Activated B cell treated with CpG ODN at 0.5 μM for 24 hours (primary cell): ENCODE data around the gene FAR2. TPM values are rescaled to one million over a fixed set of nuclear protein-coding genes. Genes with fewer than 3 reads are reported as not detected.
A peak's percentile ranks its signal among the peaks of the same experiment; 100 is the strongest.
"Not testable (repeated sequence)": the region's sequence is repeated elsewhere in the genome, so short reads cannot be mapped to it uniquely, and the experiment has no call there.

Source experiments
- ATAC-seq: fragments of 200-7000 bp; cut with Tn5 transposase; one replicate; pipeline ENCODE4 v1.10.0; 2021; ENCODE audit warnings: low read depth, mild to moderate bottlenecking, moderate library complexity
- CTCF ChIA-PET: fragments of 350-600 bp; sonication (Branson Sonifier 250); formaldehyde crosslinking; loops from one replicate; lab custom pipeline; 2021; ENCODE audit warnings: antibody characterized with exemption; lab: Charles Lee
- POLR2A ChIA-PET: fragments of 350-600 bp; sonication (Branson Sonifier 250); formaldehyde crosslinking; loops from one replicate; lab custom pipeline; 2021; ENCODE audit warnings: antibody characterized with exemption; lab: Charles Lee
- DNase-seq: peaks from one replicate; pipeline ENCODE4 v3.0.0; 2022
- H3K27ac Mint-ChIP-seq: one replicate; pipeline ENCODE4 v1.8.0; 2020; ENCODE audit warnings: mixed read lengths
- H3K27me3 Mint-ChIP-seq: one replicate; pipeline ENCODE4 v1.8.0; 2021; ENCODE audit warnings: mixed read lengths
- H3K36me3 Mint-ChIP-seq: one replicate; pipeline ENCODE4 v1.8.0; 2021; ENCODE audit warnings: low read depth, mixed read lengths
- H3K4me1 Mint-ChIP-seq: one replicate; pipeline ENCODE4 v1.8.0; 2021; ENCODE audit warnings: mixed read lengths
- H3K4me3 Mint-ChIP-seq: one replicate; pipeline ENCODE4 v1.8.0; 2020; ENCODE audit warnings: mild to moderate bottlenecking, mixed read lengths
- H3K9me3 Mint-ChIP-seq: one replicate; pipeline ENCODE4 v1.8.0; 2020; ENCODE audit warnings: mixed read lengths
- intact Hi-C: fragments of 100-400 bp; cut with micrococcal nuclease; formaldehyde crosslinking; loops from one replicate; pipeline ENCODE4 v1.15.1; 2024
- total RNA-seq: library from RNA; stranded (reverse); gene quantifications from 2 replicates; pipeline ENCODE4 v1.2.3, GENCODE V29; 2022
- TF ChIP-seq, protein P1 (sequence below): fragments of 200-600 bp; IDR thresholded peaks from one replicate; pipeline ENCODE4 v1.8.0; 2022; ENCODE audit warnings: antibody characterized with exemption, mild to moderate bottlenecking

Gene FAR2
- total RNA-seq, 1 donor from 2014 or later, result not detected

DNA sequence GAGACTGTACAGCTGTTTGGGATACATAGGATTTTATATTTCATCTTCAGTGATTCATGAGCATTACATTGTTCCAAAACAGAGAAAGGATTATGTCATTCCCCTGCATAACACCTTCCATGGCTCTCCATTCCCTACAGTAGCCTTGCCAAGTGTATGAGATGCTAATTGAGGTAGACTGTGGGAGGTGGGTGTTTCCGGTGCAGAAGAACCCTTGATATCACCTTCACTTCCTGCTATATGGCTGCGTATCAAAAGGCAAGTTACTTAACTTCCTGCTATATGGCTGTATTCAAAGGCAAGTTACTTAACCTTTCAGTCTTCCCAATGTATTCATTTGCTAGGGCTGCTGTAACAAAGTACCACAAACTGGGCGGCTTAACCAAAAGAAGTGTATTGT, 11.2 kb downstream of the FAR2 start:
- DNase-seq (no peak), ATAC-seq (no peak)
- intact Hi-C loops, result no loop called here
- H3K9me3 Mint-ChIP-seq, result no peaks in the 10 kb centered on the region
- CTCF ChIA-PET, result no interaction called here
- peaks cover 14% of the 10 kb centered on the region for H3K4me1 Mint-ChIP-seq
- no peak overlapping the region for H3K27ac Mint-ChIP-seq
- POLR2A ChIA-PET, result no interaction called here
- no peaks in the 10 kb centered on the region for H3K36me3 Mint-ChIP-seq
- H3K27me3 Mint-ChIP-seq, result peaks cover 2% of the 10 kb centered on the region
- TF ChIP-seq, protein P1, sequence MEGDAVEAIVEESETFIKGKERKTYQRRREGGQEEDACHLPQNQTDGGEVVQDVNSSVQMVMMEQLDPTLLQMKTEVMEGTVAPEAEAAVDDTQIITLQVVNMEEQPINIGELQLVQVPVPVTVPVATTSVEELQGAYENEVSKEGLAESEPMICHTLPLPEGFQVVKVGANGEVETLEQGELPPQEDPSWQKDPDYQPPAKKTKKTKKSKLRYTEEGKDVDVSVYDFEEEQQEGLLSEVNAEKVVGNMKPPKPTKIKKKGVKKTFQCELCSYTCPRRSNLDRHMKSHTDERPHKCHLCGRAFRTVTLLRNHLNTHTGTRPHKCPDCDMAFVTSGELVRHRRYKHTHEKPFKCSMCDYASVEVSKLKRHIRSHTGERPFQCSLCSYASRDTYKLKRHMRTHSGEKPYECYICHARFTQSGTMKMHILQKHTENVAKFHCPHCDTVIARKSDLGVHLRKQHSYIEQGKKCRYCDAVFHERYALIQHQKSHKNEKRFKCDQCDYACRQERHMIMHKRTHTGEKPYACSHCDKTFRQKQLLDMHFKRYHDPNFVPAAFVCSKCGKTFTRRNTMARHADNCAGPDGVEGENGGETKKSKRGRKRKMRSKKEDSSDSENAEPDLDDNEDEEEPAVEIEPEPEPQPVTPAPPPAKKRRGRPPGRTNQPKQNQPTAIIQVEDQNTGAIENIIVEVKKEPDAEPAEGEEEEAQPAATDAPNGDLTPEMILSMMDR, result no peak
- H3K4me3 Mint-ChIP-seq, result no peak overlapping the region

DNA sequence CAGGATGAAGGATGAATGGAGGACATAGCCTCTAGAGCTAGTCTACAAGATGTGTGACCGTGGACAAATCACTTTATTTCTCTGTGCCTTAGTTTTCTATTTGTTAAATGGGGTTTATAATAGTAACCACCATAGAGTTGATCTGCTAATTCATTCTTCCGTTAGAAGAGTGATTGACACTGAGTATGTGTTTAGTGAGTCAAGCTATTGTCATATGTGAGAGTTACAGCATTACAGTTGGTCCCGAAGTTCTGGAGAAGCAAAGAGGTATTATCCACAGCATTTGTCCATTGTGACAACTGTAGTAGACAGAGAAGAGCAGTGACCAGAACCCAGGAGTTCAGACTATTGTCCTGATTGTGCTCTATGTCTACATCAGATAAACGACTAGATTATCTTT, 14.1 kb downstream of the FAR2 start:
- DNase-seq (no peak), ATAC-seq (no peak)
- Mint-ChIP-seq H3K27ac (no peak overlapping the region), H3K4me3 (no peak overlapping the region), H3K9me3 (no peaks in the 10 kb centered on the region), H3K36me3 (no peaks in the 10 kb centered on the region), H3K4me1 (peaks cover 15% of the 10 kb centered on the region), H3K27me3 (peaks cover 2% of the 10 kb centered on the region)
- POLR2A ChIA-PET, result no interaction called here
- TF ChIP-seq, protein P1, result no peak
- CTCF ChIA-PET, result no interaction called here
- intact Hi-C loops, result no loop called here

DNA sequence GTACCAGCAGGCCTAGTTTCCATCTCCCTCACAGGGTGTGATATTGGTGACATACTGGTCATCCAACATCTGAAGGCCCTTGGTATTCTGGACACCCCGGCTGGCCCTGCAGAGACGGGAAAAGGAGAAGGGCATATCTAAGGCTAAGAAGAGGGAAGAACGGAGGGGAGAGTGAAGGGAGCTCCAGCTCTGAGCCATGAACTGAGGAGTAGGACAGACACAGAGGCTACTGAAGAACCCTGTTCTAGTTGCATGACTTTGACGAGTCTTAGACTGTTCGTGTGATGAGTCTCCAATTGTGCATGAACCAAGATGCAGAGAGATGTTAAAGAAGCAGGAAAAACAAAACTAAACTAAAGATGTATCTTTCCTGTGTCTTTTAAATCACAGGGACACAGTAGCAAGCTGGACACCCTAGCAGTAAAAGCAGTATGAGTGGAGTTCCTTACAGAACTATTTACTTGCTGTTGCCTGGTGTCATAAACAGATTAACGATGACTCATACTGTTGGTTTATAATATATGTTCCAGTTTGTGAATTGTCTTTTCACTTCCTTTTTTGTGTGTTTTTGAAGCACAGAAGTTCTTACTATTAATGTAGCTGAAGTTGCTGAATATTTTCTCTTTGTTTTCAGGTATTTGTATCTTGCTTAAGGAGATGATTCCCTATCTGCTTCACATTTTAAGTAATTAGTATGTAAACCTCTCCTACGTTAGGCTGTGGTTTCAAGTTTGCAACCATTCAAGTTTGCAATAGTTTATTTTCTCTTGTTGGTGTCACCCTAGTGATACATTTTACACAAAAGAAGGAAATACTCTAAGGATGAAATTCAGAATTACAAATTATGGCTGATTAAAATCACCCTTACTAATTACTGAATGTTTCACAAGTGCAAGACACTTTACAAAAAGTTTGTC, 15.7 kb downstream of the FAR2 start:
- Mint-ChIP-seq H3K27ac (peak overlapping the region; percentile 16), H3K27me3 (peaks cover 2% of the 10 kb centered on the region), H3K4me1 (peaks cover 15% of the 10 kb centered on the region), H3K4me3 (no peak overlapping the region), H3K9me3 (no peaks in the 10 kb centered on the region), H3K36me3 (no peaks in the 10 kb centered on the region)
- ChIA-PET CTCF (no interaction called here), POLR2A (no interaction called here)
- no peak for DNase-seq
- peak; percentile 86 for ATAC-seq
- intact Hi-C loops, result loop anchor here (1.0 kb wide), 1 partner anchor 12 kb away; no protein-coding TSS in a partner anchor
- TF ChIP-seq, protein P1, result no peak

DNA sequence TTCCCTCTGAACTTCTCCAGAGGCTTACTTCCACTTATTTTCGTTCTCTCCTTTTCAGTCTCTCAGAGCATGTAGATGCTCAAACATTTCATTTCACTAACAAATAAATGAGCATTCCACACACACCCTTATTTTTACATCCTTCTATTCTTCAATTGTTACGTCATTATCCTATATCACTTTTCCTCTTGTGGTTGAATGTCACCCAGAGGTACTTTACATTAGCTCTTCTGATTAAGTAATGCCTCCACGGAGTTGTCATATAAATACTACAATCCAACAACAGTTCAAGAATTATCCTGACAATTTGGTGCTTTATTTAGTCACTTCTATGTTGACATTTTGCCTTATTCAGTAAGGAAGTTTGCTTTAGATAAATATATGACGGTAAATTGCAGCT, 18.4 kb downstream of the FAR2 start:
- H3K9me3 Mint-ChIP-seq, result no peaks in the 10 kb centered on the region
- H3K4me3 Mint-ChIP-seq, result no peak overlapping the region
- ATAC-seq (no peak), DNase-seq (no peak)
- H3K36me3 Mint-ChIP-seq, result no peaks in the 10 kb centered on the region
- H3K27me3 Mint-ChIP-seq, result no peaks in the 10 kb centered on the region
- CTCF ChIA-PET, result no interaction called here
- H3K4me1 Mint-ChIP-seq, result peaks cover 15% of the 10 kb centered on the region
- intact Hi-C loops, result no loop called here
- TF ChIP-seq, protein P1, result no peak
- POLR2A ChIA-PET, result no interaction called here
- H3K27ac Mint-ChIP-seq, result no peak overlapping the region

DNA sequence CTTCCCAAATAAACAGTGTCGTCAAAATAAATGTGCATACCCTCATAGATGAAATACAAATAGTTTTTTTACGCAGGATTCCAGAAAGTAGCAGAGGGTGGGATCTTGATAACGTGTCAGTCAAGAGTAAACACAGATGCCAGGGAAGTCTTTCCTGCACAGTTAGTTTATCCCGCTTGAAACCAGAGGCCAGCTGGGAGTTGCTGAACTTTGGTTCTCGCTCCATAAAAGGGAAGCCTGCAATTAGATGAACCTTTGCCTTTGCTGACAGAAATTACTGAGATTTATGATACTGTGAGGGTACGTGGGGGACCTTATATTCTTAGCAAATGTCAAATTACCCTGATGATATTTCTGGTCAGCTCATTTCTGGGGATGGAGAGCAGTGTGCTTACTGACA, 18.9 kb downstream of the FAR2 start:
- ChIA-PET POLR2A (no interaction called here), CTCF (no interaction called here)
- no peaks in the 10 kb centered on the region for H3K27me3 Mint-ChIP-seq

DNA sequence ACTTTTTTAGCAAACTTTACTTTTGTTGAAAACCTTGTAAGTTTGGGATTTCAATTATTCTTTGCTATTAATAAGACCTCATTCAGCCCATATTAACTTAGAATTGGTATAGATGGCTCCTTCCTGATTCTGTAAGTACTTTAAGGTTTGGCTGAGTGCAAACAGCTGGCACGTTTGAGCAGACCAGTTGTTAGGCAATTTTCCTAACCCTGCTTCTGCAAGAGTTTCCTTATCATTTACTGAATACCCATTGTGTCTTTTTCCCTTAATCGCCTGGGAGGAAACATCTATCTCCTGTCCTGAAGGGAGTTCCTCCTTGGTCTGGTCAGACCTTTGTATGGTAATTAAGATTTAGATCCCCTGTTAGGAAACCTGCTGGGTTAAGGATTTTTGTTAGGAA, 20.9 kb downstream of the FAR2 start:
- not testable (repeated sequence) for ATAC-seq, H3K36me3 Mint-ChIP-seq

More for the DNA sequence above, 18.9 kb downstream of the FAR2 start:
- Mint-ChIP-seq H3K4me3 (no peak overlapping the region), H3K36me3 (no peaks in the 10 kb centered on the region), H3K4me1 (peaks cover 15% of the 10 kb centered on the region), H3K9me3 (no peaks in the 10 kb centered on the region), H3K27ac (no peak overlapping the region)
- no peak for ATAC-seq
- intact Hi-C loops, result no loop called here
- TF ChIP-seq, protein P1, result no peak
- DNase-seq, result no peak

DNA sequence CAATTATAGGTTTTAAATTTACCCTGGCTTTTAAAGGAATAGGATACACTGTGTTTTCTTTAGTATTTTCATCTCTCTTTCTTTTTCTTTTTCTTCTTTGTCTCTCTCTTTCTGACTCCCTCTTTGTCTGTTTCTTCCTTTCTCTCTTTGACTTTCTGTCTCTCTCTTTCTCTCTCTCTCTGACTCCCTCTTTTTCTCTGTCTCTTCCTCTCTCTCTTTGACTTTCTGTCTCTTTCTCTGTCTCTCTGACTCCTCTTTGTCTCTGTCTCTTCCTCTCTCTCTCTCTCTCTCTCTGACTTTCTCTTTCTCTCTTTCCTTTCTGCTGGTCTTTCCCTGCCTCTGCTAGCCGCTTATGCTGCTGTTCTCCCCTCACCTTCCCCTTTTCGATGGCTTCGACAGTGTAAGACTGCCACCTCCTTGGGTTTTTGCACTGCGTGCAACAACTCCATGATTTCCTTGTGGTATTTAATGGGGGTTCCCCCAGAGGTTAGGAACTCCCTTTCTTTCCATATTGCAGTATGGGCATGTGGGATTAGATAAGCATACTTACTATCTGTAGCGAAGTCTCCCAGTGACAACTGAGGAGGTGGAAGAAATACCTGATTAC, 21.5 kb downstream of the FAR2 start:
- POLR2A ChIA-PET, H3K36me3 Mint-ChIP-seq, CTCF ChIA-PET, H3K4me1 Mint-ChIP-seq, ATAC-seq, DNase-seq, H3K27me3 Mint-ChIP-seq, H3K4me3 Mint-ChIP-seq, H3K27ac Mint-ChIP-seq, H3K9me3 Mint-ChIP-seq, intact Hi-C loops: not testable (repeated sequence)

More for the DNA sequence above, 20.9 kb downstream of the FAR2 start:
- H3K4me1 Mint-ChIP-seq, POLR2A ChIA-PET, intact Hi-C loops, H3K27ac Mint-ChIP-seq, CTCF ChIA-PET, H3K4me3 Mint-ChIP-seq, DNase-seq, H3K9me3 Mint-ChIP-seq, H3K27me3 Mint-ChIP-seq: not testable (repeated sequence)
